Pancreas (tissue), 10 donors: ENCODE results near the gene POLQ. TPM values are rescaled to one million over a fixed set of nuclear protein-coding genes. Genes with fewer than 3 reads are reported as not detected.
"Not testable (repeated sequence)": the region's sequence is repeated elsewhere in the genome, so short reads cannot be mapped to it uniquely, and the experiment has no call there.

Source experiments
- ATAC-seq, 4 donors: fragments of 200-7000 bp; cut with Tn5 transposase; one replicate each; pipeline versions ENCODE4 v1.8.0 to v1.9.1; 2020; ENCODE audit warnings: mild to moderate bottlenecking in 4 of 4, moderate library complexity in 4 of 4
- DNase-seq, 6 donors: peaks; one replicate each; pipeline ENCODE4 v3.0.0-alpha.2; 2020
- FAIRE-seq: peaks from 2 replicates; lab custom pipeline; 2012; peaks lifted over from hg19 to GRCh38; lab: Jason Lieb, UNC
- H3K27ac ChIP-seq, 4 donors: fragments of 200-600 bp; sonication (generic); 1 replicate in 3 of 4; 2 replicates in 1 of 4; pipeline versions ENCODE4 v1.5.0 to v1.8.0; 2020
- H3K27me3 ChIP-seq, 4 donors: fragments of 200-600 bp; one replicate each; pipeline ENCODE4 v1.8.0; 2021
- H3K36me3 ChIP-seq, 3 donors: fragments of 200-600 bp; sonication (generic) in 1 of 3; one replicate each; pipeline versions ENCODE4 v1.5.0 to v1.8.0; 2020 to 2021
- H3K4me1 ChIP-seq, 3 donors: fragments of 200-600 bp; one replicate each; pipeline ENCODE4 v1.8.0; 2021
- H3K4me3 ChIP-seq, 4 donors: fragments of 200-600 bp; sonication (generic) in 2 of 4; one replicate each; pipeline versions ENCODE4 v1.5.0 to v1.8.0; 2020 to 2021
- H3K9me3 ChIP-seq, 4 donors: fragments of 200-600 bp; one replicate each; pipeline ENCODE4 v1.8.0; 2021
- CTCF ChIP-seq, 4 donors: fragments of 200-600 bp; sonication (generic) in 3 of 4; IDR thresholded peaks; one replicate each; pipeline versions ENCODE4 v1.5.0 to v1.8.0; 2021; ENCODE audit warnings: antibody characterized with exemption in 4 of 4
- WGBS, 2 donors: extraction: QIAGEN DNeasy Blood & Tissue Kit; methylation state at CpG; one replicate each; pipeline ENCODE4 v1.1.7; 2013; 5-methylcytosine and 5-hydroxymethylcytosine counted together
- intact Hi-C, 3 donors: fragments of 100-400 bp; cut with DNase I; formaldehyde crosslinking; loops; one replicate each; pipeline versions ENCODE4 v1.11.1 to v1.14.2; 2022
- polyA plus RNA-seq, 2 donors: library from polyadenylated mRNA; stranded (reverse); fragments of 200-250 nt; gene quantifications; one replicate each; pipeline ENCODE4 v1.2.3, GENCODE V29; 2013
- total RNA-seq, 6 donors: library from RNA; stranded (reverse); fragmentation: NEBNext Ultra II Directional in 4 of 6; extraction: Animal tissue kit (Norgen Biotek cat#: 25700) in 4 of 6; gene quantifications; one replicate each; pipeline versions ENCODE4 v1.2.1 to v1.2.4, GENCODE V29; 2021 to 2023
- donor health status: healthy with polysubstance abuse.
- donor health status: DM: no; HTN: no; CAD: no; lungs with moderate emphysema.
- donor health status: DM: no; HTN: no; CAD: no.
- donor health status: control.
- donor health status: control.
- donor health status: Bipolar disorder and iron deficiency.
- donor health status: DM: yes; HTN: yes; CAD: no.
- donor health status: DM: no; HTN: no; CAD: no.
- donor health status: DM: no; HTN: no; CAD: no.
- donor health status: DM: yes; HTN: yes; CAD: no.

The POLQ gene
- total RNA-seq: under 1 TPM; under 0.01 to 0.49 (median 0.16) TPM
- under 1 TPM; 0.02 to 0.04 TPM for polyA plus RNA-seq

- Histone ChIP-seq H3K27ac (peak within 1 kb of the TSS in 3 of 4 donors; percentile 33 to 79 (median 64)), H3K4me1 (peaks cover 0 to 5% (median 0%) of the 10 kb centered on the region in 3 donors), H3K27me3 (no peaks in the 10 kb centered on the region), H3K36me3 (no peaks in the 10 kb centered on the region), H3K4me3 (peak within 1 kb of the TSS; percentile 33 to 65 (median 50)), H3K9me3 (no peaks in the 10 kb centered on the region)
- no peak for TF ChIP-seq CTCF (IDR thresholded peaks at IDR 0.05)
- WGBS, 2 donors: 0% methylated on average over 42 of the region's 42 CpGs
- ATAC-seq: peak; percentile 99 to 100 (median 99)
- peak; percentile 84 to 94 (median 88) for DNase-seq
- peak; percentile 34 for FAIRE-seq
- intact Hi-C loops: no loop called here
Observed at GRCh38 chr3:121545574-121546455, at the start of gene POLQ. POLQ (minus strand) TSS chr3:121545988; CDS start chr3:121545877, 111 bp downstream.

- intact Hi-C loops: no loop called here
- FAIRE-seq (no peak), ATAC-seq (no peak), DNase-seq (no peak)
- no peaks in the 10 kb centered on the region for H3K9me3 ChIP-seq
- no peaks in the 10 kb centered on the region for H3K36me3 ChIP-seq
- TF ChIP-seq CTCF (IDR thresholded peaks at IDR 0.05): no peak
- no peak overlapping the region for H3K27ac ChIP-seq
- WGBS, 2 donors: 53 to 61% methylated on average over 2 of the region's 2 CpGs
- H3K4me1 ChIP-seq: no peaks in the 10 kb centered on the region
- no peaks in the 10 kb centered on the region for H3K27me3 ChIP-seq
- H3K4me3 ChIP-seq: no peak overlapping the region
Observed at GRCh38 chr3:121594850-121595249, 49.1 kb upstream of the POLQ start.

- H3K4me1 ChIP-seq, H3K27me3 ChIP-seq, H3K27ac ChIP-seq, H3K36me3 ChIP-seq, intact Hi-C loops, H3K9me3 ChIP-seq, FAIRE-seq, ATAC-seq, H3K4me3 ChIP-seq, DNase-seq: not testable (repeated sequence)
- WGBS, 2 donors: 96 to 98% methylated on average over 4 of the region's 4 CpGs
Observed at GRCh38 chr3:121593806-121594205, 48.0 kb upstream of the POLQ start.

- H3K36me3 ChIP-seq: no peaks in the 10 kb centered on the region
- TF ChIP-seq CTCF (IDR thresholded peaks at IDR 0.05): no peak
- no peak within 1 kb of the TSS for H3K27ac ChIP-seq
- no peaks in the 10 kb centered on the region for H3K27me3 ChIP-seq
- no peak within 1 kb of the TSS for H3K4me3 ChIP-seq
- FAIRE-seq (no peak), DNase-seq (peak in 4 of 6 donors; percentile 3 to 40 (median 23)), ATAC-seq (peak; percentile 67 to 86 (median 78))
- WGBS, 2 donors: 42 to 55% methylated on average over 11 of the region's 11 CpGs
- intact Hi-C loops: no loop called here
- no peaks in the 10 kb centered on the region for H3K9me3 ChIP-seq
- no peaks in the 10 kb centered on the region for H3K4me1 ChIP-seq
Observed at GRCh38 chr3:121592856-121593702, 47.3 kb upstream of the POLQ start, which contains the start of gene FBXO40. FBXO40 (plus strand) TSS chr3:121593379; CDS start chr3:121620576, 27,197 bp downstream.

- no peak for DNase-seq
- H3K9me3 ChIP-seq: no peaks in the 10 kb centered on the region
- no peak overlapping the region for H3K4me3 ChIP-seq
- no peak for TF ChIP-seq CTCF (IDR thresholded peaks at IDR 0.05)
- 85 to 89% methylated on average over 1 of the region's 1 CpG for WGBS, 2 donors
- intact Hi-C loops: no loop called here
- no peaks in the 10 kb centered on the region for H3K4me1 ChIP-seq
- no peaks in the 10 kb centered on the region for H3K36me3 ChIP-seq
- ATAC-seq: no peak
- no peak for FAIRE-seq
- H3K27ac ChIP-seq: no peak overlapping the region
- H3K27me3 ChIP-seq: no peaks in the 10 kb centered on the region
Observed at GRCh38 chr3:121584418-121584817, 38.6 kb upstream of the POLQ start.
